DND-41 (cell line): ENCODE data around the gene TMEM150A.
"Not testable (repeated sequence)": the region's sequence is repeated elsewhere in the genome, so short reads cannot be mapped to it uniquely, and the experiment has no call there.

Experiments used
- ATAC-seq: fragments of 200-7000 bp; cut with Tn5 transposase; 3 replicates; pipeline ENCODE4 v1.9.1; 2021; ENCODE audit warnings: low read depth; ENCODE audit not compliant: insufficient read depth
- DNase-seq: peaks from one replicate; pipeline ENCODE4 v3.0.0-alpha.2; 2020
- H2AFZ ChIP-seq: 2 replicates; pipeline ENCODE4 v1.6.0; 2012; ENCODE audit warnings: low read depth, low read length
- H3K27ac ChIP-seq: 2 replicates; pipeline ENCODE4 v1.5.1; 2012; ENCODE audit warnings: low read length, inconsistent platforms
- H3K27me3 ChIP-seq: fragments of 200-600 bp; sonication (generic); 2 replicates; pipeline ENCODE4 v1.6.0; 2012; ENCODE audit warnings: low read length, mild to moderate bottlenecking, inconsistent platforms; ENCODE audit not compliant: insufficient read depth, poor library complexity
- H3K36me3 ChIP-seq: 2 replicates; pipeline ENCODE4 v1.5.1; 2012; ENCODE audit warnings: low read length, inconsistent platforms; ENCODE audit not compliant: insufficient read depth
- H3K4me1 ChIP-seq: 2 replicates; pipeline ENCODE4 v1.5.1; 2012; ENCODE audit warnings: mild to moderate bottlenecking, low read length; ENCODE audit not compliant: insufficient read depth
- H3K4me2 ChIP-seq: 2 replicates; pipeline ENCODE4 v1.6.0; 2012; ENCODE audit warnings: mild to moderate bottlenecking, moderate library complexity, low read length, inconsistent platforms; ENCODE audit not compliant: insufficient read depth
- H3K4me3 ChIP-seq, 2 experiments: fragments of 200-600 bp in 1 of 2; shearing (Covaris generic) in 1 of 2; 2 replicates each; pipeline ENCODE4 v1.5.1; 2012 to 2016; ENCODE audit warnings: inconsistent platforms in 2 of 2, low read length in 2 of 2, mild to moderate bottlenecking in 2 of 2, low read depth in 1 of 2, moderate library complexity in 1 of 2
- H3K79me2 ChIP-seq: 2 replicates; pipeline ENCODE4 v1.6.0; 2012; ENCODE audit warnings: low read length, inconsistent platforms; ENCODE audit not compliant: insufficient read depth
- H3K9ac ChIP-seq: 2 replicates; pipeline ENCODE4 v1.6.0; 2012; ENCODE audit warnings: low read depth, mild to moderate bottlenecking, inconsistent platforms, low read length, moderate library complexity
- H3K9me3 ChIP-seq: 2 replicates; pipeline ENCODE4 v1.5.1; 2012; ENCODE audit warnings: low read length, moderate library complexity, mild to moderate bottlenecking, inconsistent platforms; ENCODE audit not compliant: insufficient read depth, severe bottlenecking
- H4K20me1 ChIP-seq: 2 replicates; pipeline ENCODE4 v1.6.0; 2012; ENCODE audit warnings: low read length; ENCODE audit not compliant: insufficient read depth
- CTCF ChIP-seq: IDR thresholded peaks from 2 replicates; pipeline ENCODE4 v1.5.1; 2012; ENCODE audit warnings: borderline replicate concordance, low read length, moderate library complexity, mild to moderate bottlenecking; ENCODE audit not compliant: poor library complexity, severe bottlenecking; ENCODE audit errors: extremely low read depth
- EZH2 ChIP-seq: IDR thresholded peaks from 3 replicates; pipeline ENCODE4 v1.6.1; 2012; ENCODE audit warnings: borderline replicate concordance, low read depth, mild to moderate bottlenecking, moderate library complexity, low read length, inconsistent platforms; ENCODE audit not compliant: severe bottlenecking

The TMEM150A gene

DNA sequence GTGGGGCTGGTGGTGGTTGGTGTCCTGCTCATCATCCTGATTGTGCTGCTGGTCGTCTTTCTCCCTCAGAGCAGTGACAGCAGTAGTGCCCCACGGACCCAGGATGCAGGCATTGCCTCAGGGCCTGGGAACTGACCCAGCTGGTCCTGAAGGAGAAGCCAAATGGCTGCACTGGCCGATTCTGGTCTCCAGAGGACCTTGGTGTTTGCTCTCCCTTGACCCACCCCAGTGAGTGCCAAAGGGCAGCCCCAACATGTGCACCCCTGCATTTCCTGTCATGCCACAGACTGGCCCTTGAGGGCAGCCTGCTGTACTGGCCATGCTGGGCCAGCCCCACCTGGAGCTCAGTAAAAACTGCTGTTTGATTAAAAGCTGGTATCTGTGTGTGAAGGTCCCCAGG, 9.5 kb downstream of the TMEM150A start:
- Histone ChIP-seq H3K4me1 (peaks cover 27% of the 10 kb centered on the region), H2AFZ (no peak overlapping the region), H4K20me1 (peaks cover 13% of the 10 kb centered on the region; the same call in 1 of the 2 replicates), H3K79me2 (peaks cover 33% of the 10 kb centered on the region), H3K4me2 (no peak overlapping the region), H3K9ac (no peak overlapping the region), H3K27me3 (no peaks in the 10 kb centered on the region), H3K27ac (no peak overlapping the region), H3K9me3 (no peaks in the 10 kb centered on the region), H3K36me3 (peaks cover 15% of the 10 kb centered on the region), H3K4me3 (no peak overlapping the region)
- TF ChIP-seq EZH2, result no peak
- TF ChIP-seq CTCF, result no peak
- DNase-seq (no peak), ATAC-seq (no peak)

- H3K4me3 ChIP-seq, H3K9ac ChIP-seq, DNase-seq, H3K4me2 ChIP-seq, H3K27ac ChIP-seq, H3K9me3 ChIP-seq, ATAC-seq, H3K36me3 ChIP-seq, H3K27me3 ChIP-seq, H2AFZ ChIP-seq: not testable (repeated sequence)
- Histone ChIP-seq H4K20me1 (peaks cover 12% of the 10 kb centered on the region; the same call in 1 of the 2 replicates), H3K79me2 (peaks cover 30% of the 10 kb centered on the region), H3K4me1 (peaks cover 30% of the 10 kb centered on the region)
These were observed 10.2 kb downstream of the TMEM150A start for GRCh38 chr2:85592299-85592698.

GRCh38 chr2:85591563-85591962, 10.9 kb downstream of the TMEM150A start:
- no peak for DNase-seq
- peaks cover 5% of the 10 kb centered on the region; the same call in 1 of the 2 replicates for H4K20me1 ChIP-seq
- H3K4me1 ChIP-seq, result peaks cover 22% of the 10 kb centered on the region
- no peak for TF ChIP-seq EZH2
- TF ChIP-seq CTCF, result no peak
- no peak overlapping the region for H3K9ac ChIP-seq
- H3K27me3 ChIP-seq, result no peaks in the 10 kb centered on the region
- H2AFZ ChIP-seq, result no peak overlapping the region
- no peak for ATAC-seq
- H3K9me3 ChIP-seq, result no peaks in the 10 kb centered on the region
- H3K4me2 ChIP-seq, result no peak overlapping the region
- H3K36me3 ChIP-seq, result peaks cover 2% of the 10 kb centered on the region; the same call in 1 of the 2 replicates
- no peak overlapping the region for H3K27ac ChIP-seq
- no peak overlapping the region for H3K4me3 ChIP-seq
- H3K79me2 ChIP-seq, result peaks cover 22% of the 10 kb centered on the region

DNA sequence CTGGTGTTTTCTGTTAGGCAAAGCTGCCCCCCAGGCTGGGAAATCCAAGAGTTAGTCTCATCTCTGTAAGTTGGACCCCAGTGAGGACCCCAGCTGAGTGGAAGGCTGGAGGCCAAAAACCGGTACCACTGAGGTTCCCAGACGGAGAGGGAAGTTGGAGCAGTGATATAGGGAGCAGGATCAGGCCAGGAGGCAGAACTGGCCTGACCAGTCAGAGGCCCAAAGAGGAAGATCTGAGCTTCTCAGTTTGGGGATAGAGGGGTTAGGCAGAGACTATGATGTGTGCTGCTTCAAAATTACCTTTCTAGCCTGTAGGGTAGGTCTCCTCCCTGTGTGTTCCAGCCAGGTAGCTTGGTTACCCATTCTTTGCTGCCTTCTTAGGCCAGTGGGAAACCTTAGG, 11.5 kb downstream of the TMEM150A start:
- no peak for DNase-seq
- no peak overlapping the region for H3K27ac ChIP-seq
- no peak for TF ChIP-seq CTCF
- TF ChIP-seq EZH2, result no peak

More for the DNA sequence above, 11.5 kb downstream of the TMEM150A start:
- no peaks in the 10 kb centered on the region for H3K9me3 ChIP-seq
- no peaks in the 10 kb centered on the region for H3K36me3 ChIP-seq
- no peak overlapping the region for H3K4me3 ChIP-seq
- H3K27me3 ChIP-seq, result no peaks in the 10 kb centered on the region
- H2AFZ ChIP-seq, result no peak overlapping the region
- ATAC-seq, result no peak
- no peak overlapping the region for H3K9ac ChIP-seq
- no peak overlapping the region for H3K4me2 ChIP-seq
- peaks cover 17% of the 10 kb centered on the region for H3K4me1 ChIP-seq
- H4K20me1 ChIP-seq, result peaks cover 3% of the 10 kb centered on the region; the same call in 1 of the 2 replicates
- peaks cover 16% of the 10 kb centered on the region for H3K79me2 ChIP-seq
